ENCODE results near the gene COL4A1. TPM values are rescaled to one million over a fixed set of nuclear protein-coding genes. Genes with fewer than 3 reads are reported as not detected.

Gene COL4A1
- total RNA-seq, 2 experiments from 2014 or later = 0.08 to 0.16 TPM

DNA sequence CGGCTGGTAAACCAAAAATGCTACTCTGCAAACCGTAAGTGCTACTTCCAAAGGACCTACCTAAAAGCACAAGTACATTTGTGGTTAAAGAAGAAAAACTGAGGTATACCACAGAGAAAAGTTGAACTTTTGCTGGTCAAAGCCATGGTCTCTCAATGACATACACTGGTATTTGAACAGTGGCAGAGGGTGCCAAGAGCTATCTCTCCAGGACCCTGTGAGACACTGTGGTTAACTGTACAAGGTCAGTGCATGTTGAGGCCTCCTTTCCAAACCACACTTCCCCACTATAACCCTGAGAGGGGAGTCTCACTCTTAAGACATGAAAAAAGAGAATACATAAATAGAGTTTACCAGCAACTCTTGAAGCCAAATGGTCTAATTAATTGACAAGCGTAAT, 49.5 kb downstream of the COL4A1 start:
- Mint-ChIP-seq H3K36me3 (ENCODE audit: low read depth) (no peaks in the 10 kb centered on the region), H3K27ac (no peak overlapping the region)
- no peak for ATAC-seq (ENCODE audit: poor library complexity)

DNA sequence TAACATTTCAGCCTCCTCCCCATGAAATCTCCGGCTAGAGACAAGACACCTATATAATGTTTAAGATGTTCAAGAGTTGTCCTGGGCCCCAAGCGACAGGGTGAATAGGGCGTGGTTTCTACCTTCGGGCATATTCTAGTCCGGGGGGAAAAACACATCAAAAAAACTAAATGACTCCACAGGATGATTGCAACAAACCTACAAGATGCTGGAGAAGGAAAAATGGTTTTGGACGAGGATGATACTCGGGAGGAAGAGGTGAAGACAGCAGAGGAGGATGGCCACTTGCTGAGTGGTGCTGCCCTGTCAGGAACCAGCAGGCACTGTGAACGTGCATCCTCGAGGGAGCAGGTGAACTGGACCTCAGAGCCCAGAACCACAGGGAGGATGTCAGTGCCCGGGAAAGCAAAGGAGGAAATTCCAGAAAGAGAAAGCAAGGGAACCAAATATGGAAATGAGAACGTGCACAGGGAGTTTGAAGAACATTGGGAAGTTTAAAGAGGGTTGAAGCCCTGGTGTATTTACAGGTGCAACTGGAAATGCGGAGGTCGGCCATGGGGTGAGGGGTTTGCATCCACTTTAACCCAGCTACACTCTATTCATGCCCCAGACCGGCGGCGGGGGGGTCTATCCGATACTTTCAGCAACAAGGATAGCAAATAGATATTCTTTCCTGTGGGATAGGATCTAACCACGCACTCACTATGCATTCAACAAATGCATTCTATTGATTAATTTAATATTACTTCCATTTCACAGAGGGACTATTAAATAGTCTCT, 50.6 kb downstream of the COL4A1 start:
- Histone ChIP-seq H3K4me1 (ENCODE audit: insufficient read depth, low read length) (no peaks in the 10 kb centered on the region), H3K36me3 (ENCODE audit: insufficient read depth, low read length) (no peaks in the 10 kb centered on the region), H3K27ac (ENCODE audit: low read depth in 1 of 2, low read length in 2 of 2) (no peak overlapping the region), H3K4me3 (ENCODE audit: low read length) (no peak overlapping the region), H3K9me3 (ENCODE audit: control insufficient read depth in 1 of 2, insufficient read depth in 1 of 2, low read length in 2 of 2) (peaks cover 0 to 13% of the 10 kb centered on the region in 2 experiments), H3K27me3 (ENCODE audit: control insufficient read depth in 1 of 2, insufficient read depth in 2 of 2, low read length in 2 of 2) (peaks cover 1 to 9% of the 10 kb centered on the region in 2 experiments)
- H3K9me3 Mint-ChIP-seq = peaks cover 6% of the 10 kb centered on the region
- no peaks in the 10 kb centered on the region for H3K4me1 Mint-ChIP-seq (ENCODE audit: low read depth)
- no peak overlapping the region for H3K4me3 Mint-ChIP-seq
- DNase-seq (no peak), ATAC-seq (ENCODE audit: poor library complexity) (no peak)
- intact Hi-C loops (cut with DNase I, micrococcal nuclease) = no loop called here
- peaks cover 13% of the 10 kb centered on the region for H3K27me3 Mint-ChIP-seq
- H3K27ac Mint-ChIP-seq = peak overlapping the region; percentile 39
- H3K36me3 Mint-ChIP-seq (ENCODE audit: low read depth) = no peaks in the 10 kb centered on the region
- ChIA-PET POLR2A (no interaction called here), CTCF (no interaction called here)
- TF ChIP-seq, protein P1, sequence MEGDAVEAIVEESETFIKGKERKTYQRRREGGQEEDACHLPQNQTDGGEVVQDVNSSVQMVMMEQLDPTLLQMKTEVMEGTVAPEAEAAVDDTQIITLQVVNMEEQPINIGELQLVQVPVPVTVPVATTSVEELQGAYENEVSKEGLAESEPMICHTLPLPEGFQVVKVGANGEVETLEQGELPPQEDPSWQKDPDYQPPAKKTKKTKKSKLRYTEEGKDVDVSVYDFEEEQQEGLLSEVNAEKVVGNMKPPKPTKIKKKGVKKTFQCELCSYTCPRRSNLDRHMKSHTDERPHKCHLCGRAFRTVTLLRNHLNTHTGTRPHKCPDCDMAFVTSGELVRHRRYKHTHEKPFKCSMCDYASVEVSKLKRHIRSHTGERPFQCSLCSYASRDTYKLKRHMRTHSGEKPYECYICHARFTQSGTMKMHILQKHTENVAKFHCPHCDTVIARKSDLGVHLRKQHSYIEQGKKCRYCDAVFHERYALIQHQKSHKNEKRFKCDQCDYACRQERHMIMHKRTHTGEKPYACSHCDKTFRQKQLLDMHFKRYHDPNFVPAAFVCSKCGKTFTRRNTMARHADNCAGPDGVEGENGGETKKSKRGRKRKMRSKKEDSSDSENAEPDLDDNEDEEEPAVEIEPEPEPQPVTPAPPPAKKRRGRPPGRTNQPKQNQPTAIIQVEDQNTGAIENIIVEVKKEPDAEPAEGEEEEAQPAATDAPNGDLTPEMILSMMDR (IDR thresholded peaks at IDR 0.05) = no peak

More for the DNA sequence above, 49.5 kb downstream of the COL4A1 start:
- intact Hi-C loops (cut with DNase I, micrococcal nuclease) = no loop called here
- ChIA-PET POLR2A (no interaction called here), CTCF (no interaction called here)
- peaks cover 22% of the 10 kb centered on the region for H3K27me3 Mint-ChIP-seq
- H3K9me3 ChIP-seq (ENCODE audit: control insufficient read depth in 1 of 2, insufficient read depth in 1 of 2, low read length in 2 of 2) = peaks cover 0 to 20% of the 10 kb centered on the region in 2 experiments
- no peaks in the 10 kb centered on the region for H3K4me1 ChIP-seq (ENCODE audit: insufficient read depth, low read length)
- H3K27ac ChIP-seq (ENCODE audit: low read depth in 1 of 2, low read length in 2 of 2) = no peak overlapping the region
- H3K36me3 ChIP-seq (ENCODE audit: insufficient read depth, low read length) = no peaks in the 10 kb centered on the region
- no peak overlapping the region for H3K4me3 ChIP-seq (ENCODE audit: low read length)
- peaks cover 2 to 11% of the 10 kb centered on the region in 2 experiments for H3K27me3 ChIP-seq (ENCODE audit: control insufficient read depth in 1 of 2, insufficient read depth in 2 of 2, low read length in 2 of 2)
- TF ChIP-seq, protein P1 (IDR thresholded peaks at IDR 0.05) = no peak
- no peak overlapping the region for H3K4me3 Mint-ChIP-seq
- no peak for DNase-seq
- H3K4me1 Mint-ChIP-seq (ENCODE audit: low read depth) = no peaks in the 10 kb centered on the region
- peaks cover 6% of the 10 kb centered on the region for H3K9me3 Mint-ChIP-seq

DNA sequence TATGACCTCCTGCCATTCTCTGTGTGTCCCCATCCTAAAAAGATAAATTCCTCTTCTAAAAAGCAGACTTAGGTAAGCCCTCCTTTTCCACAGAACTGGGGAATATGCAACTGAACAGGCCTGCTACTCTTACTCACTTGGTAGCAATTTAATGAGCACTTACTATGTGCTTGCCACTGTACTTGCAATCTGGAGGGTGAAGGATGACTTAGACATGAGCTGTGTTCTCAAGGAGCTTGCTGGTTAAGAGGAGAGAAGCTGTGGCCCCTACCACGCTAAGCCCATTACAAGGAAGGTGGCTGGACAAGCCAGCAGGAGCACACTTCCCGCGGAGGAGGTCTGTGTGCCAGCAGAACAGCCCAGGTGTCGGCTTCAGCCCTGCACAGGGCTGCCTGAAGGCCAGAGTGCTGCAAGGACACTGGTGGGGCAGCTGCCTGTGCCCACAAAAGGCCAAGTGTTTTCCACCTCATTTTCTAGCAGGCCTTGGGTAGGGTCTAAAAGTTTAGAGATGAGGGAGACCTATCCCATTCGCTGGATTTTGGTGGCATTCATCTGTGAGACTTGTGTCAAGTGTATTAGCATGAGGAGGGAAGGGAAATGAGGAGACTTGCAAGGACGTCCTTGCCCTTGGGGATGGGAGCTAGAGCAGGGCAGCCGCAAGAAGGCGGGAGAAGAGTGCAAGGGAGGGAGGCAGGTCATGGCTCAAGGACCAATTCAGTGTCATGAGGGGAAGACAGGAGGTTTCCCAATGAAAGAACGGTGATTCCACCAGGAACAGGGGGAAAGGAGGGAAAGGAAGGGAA, 52.0 kb downstream of the COL4A1 start:
- intact Hi-C loops (cut with DNase I, micrococcal nuclease) = no loop called here
- Histone ChIP-seq H3K4me3 (ENCODE audit: low read length) (no peak overlapping the region), H3K27me3 (ENCODE audit: control insufficient read depth in 1 of 2, insufficient read depth in 2 of 2, low read length in 2 of 2) (peaks cover 0 to 7% of the 10 kb centered on the region in 2 experiments), H3K4me1 (ENCODE audit: insufficient read depth, low read length) (no peaks in the 10 kb centered on the region), H3K9me3 (ENCODE audit: control insufficient read depth in 1 of 2, insufficient read depth in 1 of 2, low read length in 2 of 2) (peaks cover 0 to 13% of the 10 kb centered on the region in 2 experiments), H3K36me3 (ENCODE audit: insufficient read depth, low read length) (no peaks in the 10 kb centered on the region), H3K27ac (ENCODE audit: low read depth in 1 of 2, low read length in 2 of 2) (no peak overlapping the region)
- no peak for DNase-seq
- CTCF ChIA-PET = no interaction called here
- TF ChIP-seq, protein P1 (IDR thresholded peaks at IDR 0.05) = no peak
- H3K27ac Mint-ChIP-seq = peak overlapping the region; percentile 65
- peaks cover 5% of the 10 kb centered on the region for H3K27me3 Mint-ChIP-seq
- no peak for ATAC-seq (ENCODE audit: poor library complexity)
- H3K36me3 Mint-ChIP-seq (ENCODE audit: low read depth) = no peaks in the 10 kb centered on the region
- H3K4me1 Mint-ChIP-seq (ENCODE audit: low read depth) = no peaks in the 10 kb centered on the region
- peaks cover 6% of the 10 kb centered on the region for H3K9me3 Mint-ChIP-seq
- POLR2A ChIA-PET = no interaction called here
- no peak overlapping the region for H3K4me3 Mint-ChIP-seq

All from CD4-positive, alpha-beta T cell (primary cell).